RWPE1 (cell line): ENCODE measurements around the gene SMAD2.

Experiments
- CTCF ChIA-PET: fragments of 350-600 bp; sonication (Branson Sonifier 250); formaldehyde crosslinking; extraction: SDS; loops from one replicate; lab custom pipeline; 2021; lab: Yijun Ruan, JAX
- POLR2A ChIA-PET: fragments of 400-600 bp; formaldehyde crosslinking; extraction: SDS; loops from one replicate; lab custom pipeline; 2020; ENCODE audit warnings: antibody characterized with exemption; ENCODE audit not compliant: low non-redundant PET; lab: Yijun Ruan, JAX
- DNase-seq: peaks from one replicate; pipeline ENCODE4 v3.0.0; 2012; ENCODE audit warnings: low spot score
- H3K27ac ChIP-seq: fragments of 450-650 bp; 2 replicates; pipeline ENCODE4 v1.5.1; 2017
- CTCF ChIP-seq: fragments of 450-650 bp; conservative IDR thresholded peaks from 2 replicates; pipeline ENCODE4 v1.5.1; 2017; ENCODE audit warnings: low read depth, mild to moderate bottlenecking

SMAD2 gene

GRCh38 chr18:47903809-47904208, 26.6 kb downstream of the SMAD2 start:
- CTCF ChIA-PET, result no interaction called here
- POLR2A ChIA-PET, result no interaction called here
- DNase-seq, result no peak
- no peak overlapping the region for H3K27ac ChIP-seq
- no peak for TF ChIP-seq CTCF

- no peak for DNase-seq
- ChIA-PET POLR2A (no interaction called here), CTCF (no interaction called here)
- H3K27ac ChIP-seq, result no peak overlapping the region
- no peak for TF ChIP-seq CTCF
These were observed 28.7 kb downstream of the SMAD2 start for GRCh38 chr18:47901624-47902362.

DNA sequence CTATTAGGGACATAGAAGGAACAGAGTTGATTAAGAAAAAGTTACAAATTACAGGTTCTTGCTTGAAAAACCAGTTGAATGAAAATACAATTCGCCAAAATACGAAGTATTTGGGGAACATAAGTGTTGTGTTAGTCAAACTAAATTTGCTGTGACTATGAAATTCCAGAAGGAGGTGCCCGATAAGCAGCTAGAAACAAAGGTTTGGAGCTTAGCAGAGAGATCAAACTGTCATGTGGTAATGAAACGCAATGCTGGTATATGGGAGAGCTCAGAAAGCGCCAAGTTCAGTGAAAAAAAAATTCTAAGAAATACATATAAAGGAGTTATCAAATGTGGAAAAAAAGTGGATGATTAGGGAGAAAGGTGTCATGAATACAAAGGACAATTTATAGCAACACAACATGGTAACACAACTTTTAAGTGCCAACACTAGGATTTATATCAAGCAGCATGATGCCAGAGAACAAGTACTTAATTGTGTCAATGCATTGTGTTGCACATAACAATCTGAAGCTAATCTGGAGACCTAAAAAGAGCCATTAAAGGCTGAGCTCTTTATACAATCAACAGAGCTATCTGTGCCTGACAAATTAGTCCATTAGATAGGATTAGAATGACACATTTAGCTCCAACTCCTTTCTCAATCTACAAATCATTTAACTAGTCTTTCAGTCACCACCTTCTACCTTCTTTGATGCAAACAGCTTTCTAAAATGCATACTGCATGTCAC, 31.2 kb downstream of the SMAD2 start:
- H3K27ac ChIP-seq, result no peak overlapping the region
- no peak for TF ChIP-seq CTCF
- POLR2A ChIA-PET, result no interaction called here
- CTCF ChIA-PET, result no interaction called here
- no peak for DNase-seq

DNA sequence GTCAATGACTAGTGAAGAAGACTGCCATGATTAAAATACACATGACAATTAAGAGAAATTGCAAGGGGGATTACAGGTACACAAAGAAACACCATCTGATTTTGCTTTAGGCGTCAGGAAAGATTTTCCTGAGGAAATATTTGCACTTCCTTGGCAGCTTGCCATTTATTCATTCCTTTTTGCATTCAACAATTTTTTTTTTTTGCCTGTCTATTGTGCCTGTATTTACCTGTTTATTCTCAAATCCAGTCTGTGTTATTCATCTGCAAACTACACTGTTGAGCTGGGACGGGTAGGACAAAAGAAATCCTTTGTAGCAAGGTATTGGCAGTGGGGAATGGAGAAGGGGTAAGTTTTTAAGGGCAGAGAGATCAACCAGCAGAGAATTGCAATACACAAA, 31.8 kb downstream of the SMAD2 start:
- no peak for DNase-seq
- TF ChIP-seq CTCF, result no peak
- ChIA-PET CTCF (no interaction called here), POLR2A (no interaction called here)
- no peak overlapping the region for H3K27ac ChIP-seq

- no peak for DNase-seq
- no peak overlapping the region for H3K27ac ChIP-seq
- CTCF ChIA-PET, result interaction anchor here (0.6 kb wide), 1 partner anchor 156 kb away, joined by 3 read pairs; no protein-coding TSS in a partner anchor
- no peak for TF ChIP-seq CTCF
- POLR2A ChIA-PET, result no interaction called here
These were observed 32.4 kb downstream of the SMAD2 start for GRCh38 chr18:47898055-47898454.

DNA sequence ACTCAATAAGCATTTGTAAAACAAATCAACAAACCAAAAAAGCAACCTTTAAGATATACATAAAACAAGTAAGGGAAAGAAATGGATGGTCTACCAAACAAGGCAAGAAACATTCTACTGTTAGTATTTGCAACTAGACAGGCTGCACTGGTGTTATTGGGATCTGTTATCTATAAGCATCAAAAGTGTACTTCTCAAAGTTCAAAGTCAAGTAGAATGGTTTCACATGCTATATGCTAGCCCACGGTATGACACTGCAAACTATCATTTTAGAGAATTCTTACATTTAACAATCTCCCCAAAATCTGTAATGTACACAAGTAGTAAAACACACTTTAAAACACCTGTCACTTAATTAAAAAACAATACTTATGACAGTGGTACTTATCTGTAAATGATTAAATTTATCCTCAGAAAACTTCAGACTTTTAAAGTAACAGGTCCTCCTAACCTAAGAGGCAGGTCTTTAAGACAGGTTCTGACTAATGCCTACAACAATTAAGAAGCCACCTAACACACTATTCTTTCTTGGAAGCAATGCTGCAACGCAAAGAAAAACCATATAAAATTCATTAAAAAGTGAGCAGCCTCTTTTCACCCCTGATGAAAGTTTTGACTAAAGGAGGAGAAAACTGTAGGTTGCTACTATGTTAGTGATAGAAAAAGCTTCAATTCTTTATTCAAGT, 34.8 kb downstream of the SMAD2 start:
- no peak for TF ChIP-seq CTCF
- H3K27ac ChIP-seq, result no peak overlapping the region
- no peak for DNase-seq
- CTCF ChIA-PET, result interaction anchor here (0.8 kb wide), 1 partner anchor 1722 kb away, joined by 3 read pairs; no protein-coding TSS in a partner anchor
- POLR2A ChIA-PET, result no interaction called here
